ENCODE measurements around the gene POTEB.
"Not testable (repeated sequence)": the region's sequence is repeated elsewhere in the genome, so short reads cannot be mapped to it uniquely, and the experiment has no call there.

Gene POTEB

GRCh38 chr15:21877635-21878034, at the start of gene POTEB:
POTEB (minus strand) TSS chr15:21877735; CDS start chr15:21877246, 489 bp downstream.
- not testable (repeated sequence) for DNase-seq

GRCh38 chr15:21890955-21891354, 13.4 kb upstream of the POTEB start:
- DNase-seq = not testable (repeated sequence)

DNA sequence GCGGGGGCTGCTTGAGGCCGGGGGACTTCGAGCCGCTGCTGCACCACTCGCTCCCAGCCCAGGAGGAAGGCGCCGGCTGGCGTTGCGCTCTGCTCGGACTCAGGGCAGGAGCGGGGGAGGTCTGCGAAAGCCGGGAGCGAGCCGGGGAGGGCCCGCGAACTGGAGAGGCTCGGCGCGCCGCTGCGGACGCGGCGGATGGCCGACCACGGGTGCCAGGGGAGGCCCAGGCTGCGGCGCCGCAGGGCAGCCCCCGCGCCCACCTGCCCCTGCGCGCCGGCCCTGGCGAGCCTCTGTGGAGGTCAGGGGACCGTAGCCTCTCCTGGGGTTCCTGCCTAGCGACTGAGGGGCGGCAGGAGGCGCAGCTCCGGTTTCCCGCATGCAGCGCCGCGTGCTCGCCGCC, 12.0 kb upstream of the POTEB start:
- DNase-seq = not testable (repeated sequence)

DNA sequence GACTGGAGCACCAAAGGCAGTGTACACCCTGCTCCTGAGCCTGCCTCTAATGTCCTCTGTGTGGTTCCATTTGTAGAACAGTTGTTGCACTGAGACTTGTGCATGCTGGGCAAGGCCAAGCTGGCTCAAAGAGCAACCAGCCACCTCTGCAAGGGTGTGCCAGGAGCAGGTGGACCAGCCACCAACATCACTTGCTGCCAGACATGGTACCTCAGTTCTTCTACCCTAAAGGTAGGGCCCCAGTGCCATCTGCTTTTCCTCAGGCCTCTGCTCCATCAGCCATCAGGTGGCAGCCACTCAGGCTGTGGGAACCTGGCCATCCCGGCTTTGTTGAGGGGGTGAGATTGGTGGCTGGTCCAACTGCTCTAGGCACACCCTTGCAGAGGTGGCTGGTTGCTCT, 38.7 kb downstream of the POTEB start:
- not testable (repeated sequence) for DNase-seq

All from nucleus accumbens (tissue), 56 donors.